DND-41 (cell line): Measurements from ENCODE around the gene PCDHGB7.
"Not testable (repeated sequence)": the region's sequence is repeated elsewhere in the genome, so short reads cannot be mapped to it uniquely, and the experiment has no call there.

ENCODE experiments used
- ATAC-seq: fragments of 200-7000 bp; cut with Tn5 transposase; 3 replicates; pipeline ENCODE4 v1.9.1; 2021; ENCODE audit warnings: low read depth; ENCODE audit not compliant: insufficient read depth
- DNase-seq: peaks from one replicate; pipeline ENCODE4 v3.0.0-alpha.2; 2020
- H2AFZ ChIP-seq: 2 replicates; pipeline ENCODE4 v1.6.0; 2012; ENCODE audit warnings: low read depth, low read length
- H3K27ac ChIP-seq: 2 replicates; pipeline ENCODE4 v1.5.1; 2012; ENCODE audit warnings: low read length, inconsistent platforms
- H3K27me3 ChIP-seq: fragments of 200-600 bp; sonication (generic); 2 replicates; pipeline ENCODE4 v1.6.0; 2012; ENCODE audit warnings: low read length, mild to moderate bottlenecking, inconsistent platforms; ENCODE audit not compliant: insufficient read depth, poor library complexity
- H3K36me3 ChIP-seq: 2 replicates; pipeline ENCODE4 v1.5.1; 2012; ENCODE audit warnings: low read length, inconsistent platforms; ENCODE audit not compliant: insufficient read depth
- H3K4me1 ChIP-seq: 2 replicates; pipeline ENCODE4 v1.5.1; 2012; ENCODE audit warnings: mild to moderate bottlenecking, low read length; ENCODE audit not compliant: insufficient read depth
- H3K4me2 ChIP-seq: 2 replicates; pipeline ENCODE4 v1.6.0; 2012; ENCODE audit warnings: mild to moderate bottlenecking, moderate library complexity, low read length, inconsistent platforms; ENCODE audit not compliant: insufficient read depth
- H3K4me3 ChIP-seq, 2 experiments: fragments of 200-600 bp in 1 of 2; shearing (Covaris generic) in 1 of 2; 2 replicates each; pipeline ENCODE4 v1.5.1; 2012 to 2016; ENCODE audit warnings: inconsistent platforms in 2 of 2, low read length in 2 of 2, mild to moderate bottlenecking in 2 of 2, low read depth in 1 of 2, moderate library complexity in 1 of 2
- H3K79me2 ChIP-seq: 2 replicates; pipeline ENCODE4 v1.6.0; 2012; ENCODE audit warnings: low read length, inconsistent platforms; ENCODE audit not compliant: insufficient read depth
- H3K9ac ChIP-seq: 2 replicates; pipeline ENCODE4 v1.6.0; 2012; ENCODE audit warnings: low read depth, mild to moderate bottlenecking, inconsistent platforms, low read length, moderate library complexity
- H3K9me3 ChIP-seq: 2 replicates; pipeline ENCODE4 v1.5.1; 2012; ENCODE audit warnings: low read length, moderate library complexity, mild to moderate bottlenecking, inconsistent platforms; ENCODE audit not compliant: insufficient read depth, severe bottlenecking
- H4K20me1 ChIP-seq: 2 replicates; pipeline ENCODE4 v1.6.0; 2012; ENCODE audit warnings: low read length; ENCODE audit not compliant: insufficient read depth
- EZH2 ChIP-seq: IDR thresholded peaks from 3 replicates; pipeline ENCODE4 v1.6.1; 2012; ENCODE audit warnings: borderline replicate concordance, low read depth, mild to moderate bottlenecking, moderate library complexity, low read length, inconsistent platforms; ENCODE audit not compliant: severe bottlenecking
- TF ChIP-seq, protein P1 (sequence below): IDR thresholded peaks from 2 replicates; pipeline ENCODE4 v1.5.1; 2012; ENCODE audit warnings: borderline replicate concordance, low read length, moderate library complexity, mild to moderate bottlenecking; ENCODE audit not compliant: poor library complexity, severe bottlenecking; ENCODE audit errors: extremely low read depth

PCDHGB7 gene

DNA sequence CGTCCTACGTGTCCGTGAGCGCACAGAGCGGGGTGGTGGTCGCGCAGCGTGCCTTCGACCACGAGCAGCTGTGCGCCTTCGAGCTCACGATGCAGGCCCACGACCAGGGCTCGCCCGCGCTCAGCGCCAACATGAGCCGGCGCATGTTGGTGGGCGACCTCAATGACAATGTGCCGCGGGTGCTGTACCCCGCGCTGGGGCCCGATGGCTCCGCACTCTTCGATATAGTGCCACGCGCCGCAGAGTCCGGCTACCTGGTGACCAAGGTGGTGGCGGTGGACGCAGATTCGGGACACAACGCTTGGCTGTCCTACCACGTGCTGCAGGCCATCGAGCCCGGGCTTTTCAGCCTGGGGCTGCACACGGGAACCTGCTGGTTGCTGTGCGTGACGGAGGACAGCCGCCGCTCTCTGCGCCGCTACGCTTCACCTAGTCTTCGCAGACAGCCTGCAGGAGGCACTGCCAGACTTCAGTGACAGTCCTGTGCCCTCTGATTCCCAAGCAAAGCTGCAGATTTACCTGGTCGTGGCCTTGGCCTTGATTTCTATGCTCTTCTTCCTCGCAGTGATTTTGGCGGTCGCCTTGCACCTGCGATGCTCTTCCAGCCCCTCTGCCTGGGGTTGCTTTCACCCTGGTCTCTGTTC, 10.4 kb downstream of the PCDHGB7 start:
- no peaks in the 10 kb centered on the region for H4K20me1 ChIP-seq
- no peaks in the 10 kb centered on the region for H3K79me2 ChIP-seq
- no peak overlapping the region for H2AFZ ChIP-seq
- H3K9ac ChIP-seq, result no peak overlapping the region
- no peak overlapping the region for H3K4me3 ChIP-seq
- peaks cover 6% of the 10 kb centered on the region for H3K27me3 ChIP-seq
- H3K4me1 ChIP-seq, result no peaks in the 10 kb centered on the region
- no peaks in the 10 kb centered on the region for H3K36me3 ChIP-seq
- ATAC-seq (no peak), DNase-seq (no peak)
- H3K4me2 ChIP-seq, result no peak overlapping the region
- H3K9me3 ChIP-seq, result no peaks in the 10 kb centered on the region
- TF ChIP-seq, protein P1, sequence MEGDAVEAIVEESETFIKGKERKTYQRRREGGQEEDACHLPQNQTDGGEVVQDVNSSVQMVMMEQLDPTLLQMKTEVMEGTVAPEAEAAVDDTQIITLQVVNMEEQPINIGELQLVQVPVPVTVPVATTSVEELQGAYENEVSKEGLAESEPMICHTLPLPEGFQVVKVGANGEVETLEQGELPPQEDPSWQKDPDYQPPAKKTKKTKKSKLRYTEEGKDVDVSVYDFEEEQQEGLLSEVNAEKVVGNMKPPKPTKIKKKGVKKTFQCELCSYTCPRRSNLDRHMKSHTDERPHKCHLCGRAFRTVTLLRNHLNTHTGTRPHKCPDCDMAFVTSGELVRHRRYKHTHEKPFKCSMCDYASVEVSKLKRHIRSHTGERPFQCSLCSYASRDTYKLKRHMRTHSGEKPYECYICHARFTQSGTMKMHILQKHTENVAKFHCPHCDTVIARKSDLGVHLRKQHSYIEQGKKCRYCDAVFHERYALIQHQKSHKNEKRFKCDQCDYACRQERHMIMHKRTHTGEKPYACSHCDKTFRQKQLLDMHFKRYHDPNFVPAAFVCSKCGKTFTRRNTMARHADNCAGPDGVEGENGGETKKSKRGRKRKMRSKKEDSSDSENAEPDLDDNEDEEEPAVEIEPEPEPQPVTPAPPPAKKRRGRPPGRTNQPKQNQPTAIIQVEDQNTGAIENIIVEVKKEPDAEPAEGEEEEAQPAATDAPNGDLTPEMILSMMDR, result no peak
- TF ChIP-seq EZH2, result no peak
- H3K27ac ChIP-seq, result no peak overlapping the region

DNA sequence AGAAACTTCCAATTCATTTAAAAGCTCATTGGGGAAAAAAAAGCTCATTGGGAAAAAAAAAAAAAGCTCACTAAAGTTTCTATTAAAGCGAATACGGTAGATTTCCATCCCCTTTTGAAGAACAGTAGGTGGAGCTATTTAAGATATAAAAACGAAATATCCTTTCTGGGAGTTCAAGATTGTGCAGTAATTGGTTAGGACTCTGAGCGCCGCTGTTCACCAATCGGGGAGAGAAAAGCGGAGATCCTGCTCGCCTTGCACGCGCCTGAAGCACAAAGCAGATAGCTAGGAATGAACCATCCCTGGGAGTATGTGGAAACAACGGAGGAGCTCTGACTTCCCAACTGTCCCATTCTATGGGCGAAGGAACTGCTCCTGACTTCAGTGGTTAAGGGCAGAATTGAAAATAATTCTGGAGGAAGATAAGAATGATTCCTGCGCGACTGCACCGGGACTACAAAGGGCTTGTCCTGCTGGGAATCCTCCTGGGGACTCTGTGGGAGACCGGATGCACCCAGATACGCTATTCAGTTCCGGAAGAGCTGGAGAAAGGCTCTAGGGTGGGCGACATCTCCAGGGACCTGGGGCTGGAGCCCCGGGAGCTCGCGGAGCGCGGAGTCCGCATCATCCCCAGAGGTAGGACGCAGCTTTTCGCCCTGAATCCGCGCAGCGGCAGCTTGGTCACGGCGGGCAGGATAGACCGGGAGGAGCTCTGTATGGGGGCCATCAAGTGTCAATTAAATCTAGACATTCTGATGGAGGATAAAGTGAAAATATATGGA, 13.0 kb downstream of the PCDHGB7 start, which contains the start of gene PCDHGA12:
PCDHGA12 (plus strand) TSS at position 176 of the 782 bp plus-strand sequence; CDS start at position 429, 253 bp downstream.
- peaks cover 1% of the 10 kb centered on the region for H3K27me3 ChIP-seq
- no peaks in the 10 kb centered on the region for H3K9me3 ChIP-seq
- no peaks in the 10 kb centered on the region for H3K4me1 ChIP-seq
- no peak within 1 kb of the TSS for H3K27ac ChIP-seq
- no peaks in the 10 kb centered on the region for H3K79me2 ChIP-seq
- TF ChIP-seq, protein P1, result no peak
- TF ChIP-seq EZH2, result no peak
- ATAC-seq, result no peak
- no peak for DNase-seq
- H3K9ac ChIP-seq, result no peak within 1 kb of the TSS
- H3K4me3 ChIP-seq, result no peak within 1 kb of the TSS
- no peaks in the 10 kb centered on the region for H4K20me1 ChIP-seq
- H3K36me3 ChIP-seq, result no peaks in the 10 kb centered on the region
- H3K4me2 ChIP-seq, result no peak within 1 kb of the TSS
- H2AFZ ChIP-seq, result no peak within 1 kb of the TSS

DNA sequence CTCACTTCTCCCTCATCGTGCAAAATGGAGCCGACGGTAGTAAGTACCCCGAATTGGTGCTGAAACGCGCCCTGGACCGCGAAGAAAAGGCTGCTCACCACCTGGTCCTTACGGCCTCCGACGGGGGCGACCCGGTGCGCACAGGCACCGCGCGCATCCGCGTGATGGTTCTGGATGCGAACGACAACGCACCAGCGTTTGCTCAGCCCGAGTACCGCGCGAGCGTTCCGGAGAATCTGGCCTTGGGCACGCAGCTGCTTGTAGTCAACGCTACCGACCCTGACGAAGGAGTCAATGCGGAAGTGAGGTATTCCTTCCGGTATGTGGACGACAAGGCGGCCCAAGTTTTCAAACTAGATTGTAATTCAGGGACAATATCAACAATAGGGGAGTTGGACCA, 13.8 kb downstream of the PCDHGB7 start:
- Histone ChIP-seq H3K27me3 (peaks cover 3% of the 10 kb centered on the region), H3K4me1 (no peaks in the 10 kb centered on the region), H3K9me3 (no peaks in the 10 kb centered on the region), H3K79me2 (no peaks in the 10 kb centered on the region), H3K36me3 (no peaks in the 10 kb centered on the region), H3K9ac (no peak overlapping the region), H3K4me2 (no peak overlapping the region), H3K4me3 (no peak overlapping the region), H4K20me1 (no peaks in the 10 kb centered on the region), H2AFZ (no peak overlapping the region), H3K27ac (no peak overlapping the region)
- ATAC-seq (no peak), DNase-seq (no peak)
- TF ChIP-seq, protein P1, result no peak
- no peak for TF ChIP-seq EZH2

DNA sequence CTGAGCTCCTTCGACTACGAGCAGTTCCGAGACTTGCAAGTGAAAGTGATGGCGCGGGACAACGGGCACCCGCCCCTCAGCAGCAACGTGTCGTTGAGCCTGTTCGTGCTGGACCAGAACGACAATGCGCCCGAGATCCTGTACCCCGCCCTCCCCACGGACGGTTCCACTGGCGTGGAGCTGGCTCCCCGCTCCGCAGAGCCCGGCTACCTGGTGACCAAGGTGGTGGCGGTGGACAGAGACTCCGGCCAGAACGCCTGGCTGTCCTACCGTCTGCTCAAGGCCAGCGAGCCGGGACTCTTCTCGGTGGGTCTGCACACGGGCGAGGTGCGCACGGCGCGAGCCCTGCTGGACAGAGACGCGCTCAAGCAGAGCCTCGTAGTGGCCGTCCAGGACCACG, 14.8 kb downstream of the PCDHGB7 start:
- not testable (repeated sequence) for H3K36me3 ChIP-seq, H3K9me3 ChIP-seq, H3K9ac ChIP-seq, H4K20me1 ChIP-seq, DNase-seq, H3K27me3 ChIP-seq, H3K4me1 ChIP-seq, ATAC-seq, H3K4me3 ChIP-seq, H2AFZ ChIP-seq, H3K79me2 ChIP-seq, H3K27ac ChIP-seq, H3K4me2 ChIP-seq

DNA sequence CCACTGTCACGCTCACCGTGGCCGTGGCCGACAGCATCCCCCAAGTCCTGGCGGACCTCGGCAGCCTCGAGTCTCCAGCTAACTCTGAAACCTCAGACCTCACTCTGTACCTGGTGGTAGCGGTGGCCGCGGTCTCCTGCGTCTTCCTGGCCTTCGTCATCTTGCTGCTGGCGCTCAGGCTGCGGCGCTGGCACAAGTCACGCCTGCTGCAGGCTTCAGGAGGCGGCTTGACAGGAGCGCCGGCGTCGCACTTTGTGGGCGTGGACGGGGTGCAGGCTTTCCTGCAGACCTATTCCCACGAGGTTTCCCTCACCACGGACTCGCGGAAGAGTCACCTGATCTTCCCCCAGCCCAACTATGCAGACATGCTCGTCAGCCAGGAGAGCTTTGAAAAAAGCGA, 15.2 kb downstream of the PCDHGB7 start:
- H3K4me3 ChIP-seq, H3K27me3 ChIP-seq, ATAC-seq, H3K9ac ChIP-seq, H3K79me2 ChIP-seq, H3K27ac ChIP-seq, H3K4me2 ChIP-seq, H3K36me3 ChIP-seq, DNase-seq, H3K9me3 ChIP-seq, H2AFZ ChIP-seq, H3K4me1 ChIP-seq, H4K20me1 ChIP-seq: not testable (repeated sequence)
